GDM1 (cell line): Measurements from ENCODE around the gene ZNF831.

Experiments used
- DNase-seq: peaks from one replicate; lab custom pipeline; 2025; lab: John Stamatoyannopoulos, UW

Gene ZNF831

DNA sequence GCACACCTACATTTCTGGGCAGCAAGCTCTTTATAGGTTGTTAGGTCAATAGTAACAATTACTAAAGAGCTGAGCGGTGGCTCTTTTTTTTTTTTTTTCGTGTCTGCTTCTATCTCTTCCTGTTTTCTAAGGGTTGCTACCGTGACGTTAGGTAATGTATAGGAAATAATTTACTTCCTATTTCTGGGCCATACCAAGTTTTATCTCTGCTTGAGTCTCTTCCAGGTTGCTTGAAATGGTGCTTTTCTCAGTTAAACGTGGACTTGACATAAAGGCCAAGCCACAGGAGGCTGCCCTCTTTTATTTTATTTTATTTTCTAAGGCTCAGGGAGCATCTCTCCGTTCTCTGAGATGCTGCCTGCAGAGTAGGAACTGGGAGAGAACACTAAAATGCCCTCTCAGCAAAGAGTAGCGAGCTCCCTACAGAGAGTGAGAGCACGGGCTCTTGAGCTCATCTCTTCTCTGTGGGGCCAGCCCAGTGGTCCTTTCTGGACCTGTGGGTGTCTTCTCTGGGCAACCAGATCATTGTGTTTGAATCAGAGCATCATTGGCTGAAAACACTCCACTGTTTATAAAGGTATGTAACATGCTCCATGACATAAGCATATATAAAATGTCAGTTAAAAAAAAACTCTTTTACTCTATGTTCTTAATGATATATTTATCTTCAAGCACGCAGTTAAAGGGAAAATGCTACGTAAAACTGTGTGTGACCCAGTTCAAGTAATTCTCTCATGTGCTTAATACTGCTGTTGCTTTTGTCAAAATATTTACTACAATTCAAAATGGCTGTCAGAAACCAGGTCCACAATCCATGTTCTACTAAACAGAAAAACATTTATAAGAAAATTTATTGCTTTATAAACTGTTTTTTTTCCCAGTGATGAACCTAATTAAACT lies at the start of gene ZNF831:
ZNF831 (plus strand) TSS at position 191 of the 900 bp plus-strand sequence. CDS start 27,199 bp downstream, outside the sequence.
- DNase-seq = no peak

DNA sequence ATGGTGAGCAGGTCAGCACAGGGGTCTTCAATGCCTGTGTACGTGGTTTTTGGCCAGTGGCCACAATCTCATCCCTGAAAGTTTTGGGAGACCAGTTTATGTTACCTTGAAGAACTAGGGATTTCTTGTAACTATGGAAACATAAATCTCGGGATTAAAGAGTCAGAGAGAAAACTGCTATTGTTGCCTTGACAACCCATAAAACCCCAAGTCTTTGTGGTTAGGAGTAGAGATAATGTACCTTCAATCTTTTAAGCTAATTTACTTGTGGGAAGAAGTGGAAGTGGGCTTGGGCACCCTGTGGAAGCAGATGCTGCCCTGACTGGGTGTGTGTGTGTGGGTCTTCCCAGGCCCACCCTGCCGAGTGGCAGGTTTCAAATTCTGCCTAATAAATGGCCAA lies 46.1 kb upstream of the ZNF831 start:
- DNase-seq = no peak

DNA sequence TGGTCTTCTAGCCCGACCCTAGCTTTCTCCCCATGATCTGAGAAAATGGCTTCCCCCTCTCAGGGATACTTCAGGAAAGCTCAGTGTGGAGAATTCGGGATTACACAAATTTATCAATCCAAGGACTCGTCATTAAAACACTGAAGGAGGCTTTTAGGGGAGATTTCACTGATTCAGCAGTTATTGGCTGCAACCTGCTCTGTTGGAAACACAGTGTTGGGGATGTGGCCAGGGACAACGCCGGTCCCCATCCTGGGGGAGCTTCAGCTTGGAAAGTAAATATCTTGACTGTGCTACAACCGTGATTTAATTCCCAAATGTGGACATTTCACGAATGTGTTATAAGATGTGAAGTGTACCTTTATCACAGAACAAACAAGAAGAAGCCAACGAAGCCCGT lies 44.8 kb upstream of the ZNF831 start:
- no peak for DNase-seq

DNA sequence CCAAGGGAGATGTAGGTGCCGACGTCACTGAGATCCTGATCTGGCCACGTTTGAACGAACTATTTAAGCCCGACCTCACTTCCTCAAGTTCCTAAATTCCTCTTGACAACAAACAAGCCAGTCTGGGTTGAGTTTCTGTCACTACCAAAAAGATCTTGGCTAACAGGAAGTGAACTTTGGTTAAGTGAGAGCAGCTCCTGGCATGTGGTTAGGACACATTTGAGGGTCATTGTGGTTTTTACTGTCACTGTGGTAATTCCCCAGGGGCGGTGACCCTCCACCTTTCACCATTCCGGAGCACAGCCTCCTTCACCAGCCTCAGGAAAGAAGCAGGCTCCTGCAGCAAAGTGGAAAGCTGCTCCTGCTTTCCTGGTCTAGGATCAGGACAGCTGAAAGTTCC lies 43.1 kb upstream of the ZNF831 start:
- no peak for DNase-seq

DNA sequence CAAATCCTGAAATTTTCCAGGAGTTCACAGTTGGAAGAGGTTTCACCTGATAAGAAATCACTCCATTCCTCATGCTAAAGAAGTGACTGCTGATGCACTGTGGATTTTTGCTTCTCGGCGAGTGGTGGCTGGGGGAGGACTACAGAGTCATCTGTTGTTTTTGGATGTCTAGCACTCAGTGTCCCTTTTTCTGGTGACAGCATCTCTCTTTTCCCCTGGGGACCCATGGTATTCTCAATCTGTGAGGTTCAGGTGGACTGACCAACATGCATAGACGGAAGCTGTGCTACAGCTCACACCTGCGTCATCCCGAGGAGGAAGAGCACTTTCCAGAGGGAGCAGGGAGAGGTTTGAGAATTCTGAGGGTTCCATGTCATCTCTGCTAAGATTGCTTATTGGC lies 42.7 kb upstream of the ZNF831 start:
- DNase-seq = no peak

DNA sequence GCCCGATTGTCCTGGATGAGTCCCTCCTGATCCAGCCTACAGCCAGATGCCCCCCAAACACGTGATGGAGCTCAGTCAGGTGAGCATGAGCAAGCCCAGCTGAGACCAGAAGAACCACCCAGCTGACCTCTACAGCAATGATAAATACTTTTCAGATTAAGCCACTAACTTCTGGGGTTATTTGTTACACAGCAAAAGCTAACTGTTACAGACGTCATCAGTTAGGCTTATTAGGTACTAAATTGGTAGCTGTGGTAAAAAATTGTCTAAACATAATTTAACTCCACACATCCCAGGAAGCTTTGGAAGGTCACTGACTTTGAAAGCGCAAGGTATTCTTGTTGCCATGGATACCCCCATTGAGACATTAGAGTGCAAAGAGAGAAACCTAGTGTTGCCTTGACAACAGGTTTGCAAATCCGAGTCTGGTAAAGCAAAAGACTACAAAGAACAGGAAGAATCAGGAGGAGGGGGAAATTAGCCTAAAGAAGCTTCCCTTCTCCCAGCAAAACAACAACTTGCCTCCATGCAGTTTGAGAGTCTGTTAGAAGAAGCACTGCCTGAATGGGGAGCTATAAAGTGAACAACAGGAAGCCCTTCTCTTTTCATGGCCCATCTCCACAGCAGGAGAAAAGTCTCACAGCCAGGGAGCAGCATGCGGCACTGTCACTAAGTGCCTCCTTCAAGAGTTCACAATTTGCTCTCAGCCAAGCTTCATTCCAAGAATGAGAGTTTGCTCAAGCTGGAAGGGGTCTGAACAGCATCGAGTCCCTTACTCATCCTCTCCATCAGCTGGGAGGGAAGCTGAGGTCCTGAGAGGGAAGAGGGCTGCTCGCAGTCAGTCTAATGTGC lies 41.7 kb upstream of the ZNF831 start:
- no peak for DNase-seq

DNA sequence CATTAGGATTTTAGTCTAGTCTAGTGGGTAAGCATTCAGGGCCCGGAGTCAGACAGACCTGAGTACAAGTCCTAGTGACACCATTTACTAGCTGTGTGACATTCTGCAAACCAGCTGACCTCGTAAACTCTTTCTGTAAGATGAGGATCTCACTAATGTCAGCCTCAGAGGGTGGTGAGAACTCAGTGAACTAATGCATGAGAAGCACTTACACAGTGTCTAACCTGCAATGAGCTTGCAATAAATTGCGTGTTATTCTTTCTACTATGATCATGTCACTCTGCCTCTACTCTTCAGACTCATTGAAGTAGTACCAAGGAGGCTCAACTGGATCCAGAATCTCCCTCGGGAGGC lies 41.1 kb upstream of the ZNF831 start:
- DNase-seq = no peak

DNA sequence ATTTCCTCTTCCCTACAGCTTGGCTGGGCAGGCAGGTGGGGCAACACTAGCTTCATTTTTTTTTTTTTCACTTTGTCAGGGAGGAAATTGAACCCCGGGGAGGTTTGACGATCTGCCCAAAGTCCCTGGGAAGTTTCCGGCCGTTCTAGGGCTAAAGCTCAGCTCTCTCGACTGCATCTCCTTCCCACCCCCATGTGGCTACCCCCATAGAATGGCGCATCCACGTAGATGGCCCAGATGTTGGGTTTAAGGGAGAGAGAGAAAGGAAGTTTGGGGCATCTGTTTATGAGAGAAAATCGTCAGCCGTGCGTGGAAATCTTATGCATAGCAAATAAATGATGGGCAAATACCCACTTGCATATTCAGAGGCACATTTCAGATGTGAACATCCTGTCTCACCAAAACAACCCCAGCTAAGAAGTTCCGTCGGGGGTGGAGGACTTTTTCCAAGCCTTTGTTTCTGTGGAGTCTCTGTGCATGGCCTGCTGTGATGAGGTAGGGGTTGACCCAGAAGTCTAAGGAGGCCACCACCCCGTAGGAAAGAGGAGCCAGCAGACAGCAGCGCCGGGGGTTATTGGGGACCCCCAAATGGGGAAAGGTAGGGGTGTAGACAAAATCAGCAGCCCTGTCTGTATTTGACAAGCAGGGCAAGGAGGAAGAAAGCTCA lies 40.5 kb upstream of the ZNF831 start:
- no peak for DNase-seq

DNA sequence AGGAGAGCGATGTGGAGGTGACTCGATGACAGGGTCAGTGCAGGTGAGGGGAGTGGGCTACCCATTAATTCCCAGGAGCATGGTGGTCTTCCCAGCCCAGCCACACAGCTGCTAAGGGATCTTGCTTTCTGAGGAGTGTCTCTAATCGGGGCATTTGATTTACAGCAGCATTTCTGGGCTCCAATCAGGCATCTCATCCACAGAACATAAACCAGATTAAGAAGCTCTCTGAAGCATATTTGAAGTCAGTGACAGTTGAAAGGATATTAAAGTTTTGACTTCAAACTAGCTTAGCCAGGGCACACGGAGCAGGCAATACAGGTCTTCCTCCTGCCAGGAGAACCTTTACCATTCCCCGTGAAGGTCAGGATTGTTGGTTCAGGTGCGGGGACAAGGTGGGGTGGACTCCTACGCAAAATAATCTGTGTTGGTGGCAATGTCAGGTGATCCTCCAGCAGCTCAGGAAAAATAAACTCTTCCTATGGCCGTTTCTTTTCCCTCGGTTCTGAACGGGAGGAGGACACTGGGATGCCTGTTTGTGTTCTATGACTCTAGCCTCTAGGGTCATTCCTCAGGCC lies 39.9 kb upstream of the ZNF831 start:
- no peak for DNase-seq

DNA sequence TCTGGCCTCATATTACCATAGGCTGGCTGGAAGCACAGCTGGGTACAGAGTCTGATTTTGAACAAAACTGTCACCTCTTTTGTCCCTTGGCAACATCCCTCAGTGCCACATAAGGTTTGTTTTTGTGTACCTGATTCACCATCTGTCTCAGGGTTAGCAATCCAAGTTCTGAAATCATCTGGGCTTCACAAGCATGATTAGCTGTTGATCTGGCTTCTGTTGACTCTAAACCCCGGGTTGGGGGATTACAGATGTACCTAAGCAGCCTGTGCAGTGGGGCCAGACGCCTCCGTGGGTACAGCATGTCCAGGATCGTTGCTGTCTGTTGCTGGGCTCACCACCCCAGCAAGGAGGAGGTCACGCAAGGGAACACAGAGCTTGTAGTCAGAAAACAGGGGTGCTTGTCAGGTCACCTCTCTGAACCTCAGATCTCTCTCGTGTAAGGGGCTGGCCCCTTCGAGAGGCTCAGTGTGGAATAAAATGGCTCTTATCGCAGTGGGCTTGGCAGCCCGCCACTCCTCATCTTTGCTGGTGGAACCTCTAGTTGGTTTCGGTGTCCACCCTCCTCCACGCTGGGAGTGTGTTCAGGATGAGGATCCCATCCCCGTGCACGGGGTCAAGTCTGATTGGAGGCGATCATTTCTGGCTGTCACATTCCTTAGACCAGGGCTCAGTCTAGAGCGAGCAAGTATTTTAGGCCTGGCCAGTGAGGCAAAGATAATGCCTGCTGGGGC lies 39.2 kb upstream of the ZNF831 start:
- DNase-seq = no peak

DNA sequence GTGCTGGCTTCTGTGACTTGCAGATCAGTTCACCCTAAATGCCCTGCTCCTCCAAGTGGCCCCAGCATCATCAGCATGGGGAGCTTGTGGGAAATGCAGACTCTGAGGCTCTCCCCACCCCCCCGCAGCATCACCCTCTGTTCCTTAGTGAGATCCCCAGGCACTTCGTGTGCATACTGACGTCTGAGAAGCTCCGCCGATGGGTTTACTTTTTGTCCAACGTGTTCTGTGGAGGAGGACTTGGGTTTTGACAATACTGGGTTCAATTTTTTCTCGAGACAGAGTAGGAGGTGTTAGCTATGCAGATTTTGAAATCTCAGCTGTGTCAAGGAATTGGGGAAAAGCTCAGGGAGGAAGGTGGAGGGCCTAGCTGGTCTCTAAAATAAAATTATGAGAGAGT lies 38.3 kb upstream of the ZNF831 start:
- no peak for DNase-seq

DNA sequence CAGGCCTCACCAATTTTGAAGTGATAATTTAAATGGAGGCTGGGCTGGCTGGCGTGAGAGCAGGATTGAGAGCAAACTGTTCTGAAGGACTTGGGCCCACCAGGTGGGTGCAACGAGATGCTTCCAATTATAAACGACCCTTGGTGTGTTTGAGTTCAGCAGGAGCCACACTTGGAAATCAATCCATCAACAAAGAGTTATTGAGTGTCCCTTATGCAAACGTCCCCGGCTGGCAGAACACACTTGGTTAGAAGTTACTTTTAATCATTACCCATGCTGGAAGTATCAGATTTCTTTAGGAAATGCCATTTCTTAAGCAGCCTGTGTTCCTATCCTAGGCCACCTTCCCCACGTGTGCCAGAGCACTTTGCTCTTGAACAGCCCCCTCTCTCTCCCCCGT lies 37.8 kb upstream of the ZNF831 start:
- DNase-seq = no peak

DNA sequence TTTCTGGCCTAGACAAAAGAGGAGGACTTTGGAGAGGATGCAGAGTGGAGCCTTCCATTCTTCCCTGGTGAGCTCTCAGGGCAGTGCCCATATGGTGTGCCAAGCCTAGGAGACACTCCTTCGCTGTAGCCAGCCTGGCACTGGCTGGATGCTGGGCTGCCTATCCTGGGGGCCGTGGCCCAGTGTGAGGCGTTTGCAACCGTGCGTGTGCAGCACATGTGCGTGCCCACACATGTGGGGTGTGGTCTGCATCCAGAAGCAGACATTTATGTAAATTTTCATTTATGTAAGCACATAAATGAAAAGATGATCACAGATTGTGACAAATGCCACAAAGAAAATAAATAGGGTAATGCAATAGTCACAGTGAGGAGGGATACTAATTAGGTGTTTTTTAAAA lies 35.8 kb upstream of the ZNF831 start:
- DNase-seq = no peak

DNA sequence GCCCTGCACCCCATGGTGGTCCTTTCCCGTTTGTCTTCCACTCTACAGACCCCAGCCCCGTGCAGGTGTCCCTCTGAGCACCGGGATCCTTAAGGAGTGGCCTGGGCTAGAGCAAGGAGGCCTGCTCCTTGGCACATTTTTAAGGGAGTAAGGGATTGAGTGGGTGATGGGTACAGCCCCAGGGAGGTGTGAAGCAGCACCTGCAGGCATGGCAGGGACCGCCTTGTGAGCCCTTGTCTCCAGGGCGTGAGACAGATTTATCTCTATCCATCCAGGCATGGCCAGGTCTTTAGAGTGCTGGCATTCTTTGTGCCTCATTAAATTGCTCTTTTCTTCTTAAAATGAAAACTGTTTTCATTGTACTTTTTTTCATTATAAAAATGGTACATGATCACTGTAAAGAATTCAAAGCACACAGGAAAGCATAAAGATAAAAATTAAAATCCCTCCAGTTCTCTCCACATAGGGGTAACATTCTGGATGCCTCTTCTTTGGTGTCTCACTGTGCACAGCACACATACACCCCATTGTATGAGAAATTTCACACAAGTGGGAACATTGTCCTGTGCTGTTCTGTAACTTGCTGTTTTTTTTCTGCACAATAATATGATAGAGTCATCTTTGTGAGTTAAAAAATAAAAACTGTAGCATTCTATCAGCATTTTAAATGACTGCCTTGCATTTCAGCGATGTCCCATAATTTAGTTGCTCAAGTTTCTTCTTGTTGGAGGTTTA lies 31.9 kb upstream of the ZNF831 start:
- no peak for DNase-seq

DNA sequence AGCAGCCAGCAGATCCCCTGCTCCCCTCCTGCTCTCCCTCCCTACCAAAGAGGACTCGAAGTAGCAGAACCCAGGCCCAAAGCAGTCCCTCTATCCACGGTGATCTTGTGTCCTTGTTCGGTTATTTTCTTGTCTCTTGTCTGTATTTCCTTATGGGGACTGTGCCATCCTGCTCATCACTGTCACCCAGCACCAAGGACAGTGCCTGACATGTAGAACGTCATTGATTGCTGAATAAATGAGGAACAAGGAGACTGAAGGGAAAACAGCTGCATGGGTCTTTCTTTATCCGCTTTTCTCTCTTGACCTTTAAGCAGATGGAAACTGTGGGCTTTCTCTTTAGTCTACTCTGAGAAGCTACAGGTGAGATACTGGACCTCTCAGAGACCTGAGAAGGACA lies 29.4 kb upstream of the ZNF831 start:
- DNase-seq = no peak

DNA sequence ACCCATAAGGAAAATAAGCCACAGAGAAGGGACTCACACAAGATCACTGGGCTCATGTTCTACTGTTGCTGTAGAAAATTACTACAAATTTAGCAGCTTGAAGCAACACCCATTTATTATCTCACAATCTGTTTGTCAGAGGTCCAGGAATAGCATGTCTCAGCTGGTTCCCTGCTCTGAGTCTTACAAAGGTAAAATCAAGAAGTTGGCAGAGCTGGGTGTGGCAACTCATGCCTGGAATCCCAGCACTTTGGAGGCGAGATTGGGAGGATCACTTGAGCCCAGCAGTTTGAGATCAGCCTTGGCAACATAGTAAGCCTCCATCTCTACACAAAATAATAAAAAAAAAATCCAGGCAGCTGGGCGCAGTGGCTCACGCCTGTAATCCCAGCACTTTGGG lies 28.5 kb upstream of the ZNF831 start:
- DNase-seq = no peak

DNA sequence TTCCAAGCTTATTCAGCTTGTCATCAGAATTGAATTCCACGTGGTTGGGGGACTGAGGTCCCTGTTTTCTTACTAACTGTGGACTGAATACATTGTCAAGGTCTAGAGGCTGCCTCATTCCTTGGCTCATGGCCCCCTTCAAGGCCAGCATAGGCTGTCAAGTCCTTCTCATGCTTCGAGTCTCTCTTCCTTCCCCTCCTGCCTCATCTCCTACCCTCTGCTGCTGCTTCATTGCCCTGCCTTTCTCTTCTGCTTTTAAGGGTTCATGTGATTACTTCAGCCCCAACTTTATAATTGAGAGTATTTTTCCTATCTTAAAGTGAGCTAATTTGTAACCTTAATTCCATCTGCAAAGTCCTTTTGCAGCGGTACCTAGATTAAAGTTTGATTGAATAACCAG lies 27.6 kb upstream of the ZNF831 start:
- DNase-seq = no peak

DNA sequence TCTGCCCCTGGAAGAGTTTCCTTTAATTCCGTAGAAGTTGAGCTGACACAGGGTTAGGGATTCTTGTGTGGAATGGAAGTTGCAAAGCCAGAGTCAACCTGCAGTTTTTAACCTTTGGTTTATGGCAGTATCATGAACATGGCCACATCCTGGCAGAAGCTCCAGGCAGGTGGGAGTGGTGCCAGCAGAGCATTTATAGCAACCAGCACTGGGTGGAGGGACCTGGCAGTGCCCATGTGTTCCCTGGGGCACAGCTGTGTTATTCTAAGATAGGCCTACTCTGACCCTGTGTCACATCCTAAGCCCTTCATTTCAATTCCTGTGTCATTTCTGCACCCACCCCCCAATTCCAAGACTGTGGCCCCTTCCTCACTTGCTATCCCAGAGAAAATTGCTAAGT lies 26.1 kb upstream of the ZNF831 start:
- DNase-seq = no peak

DNA sequence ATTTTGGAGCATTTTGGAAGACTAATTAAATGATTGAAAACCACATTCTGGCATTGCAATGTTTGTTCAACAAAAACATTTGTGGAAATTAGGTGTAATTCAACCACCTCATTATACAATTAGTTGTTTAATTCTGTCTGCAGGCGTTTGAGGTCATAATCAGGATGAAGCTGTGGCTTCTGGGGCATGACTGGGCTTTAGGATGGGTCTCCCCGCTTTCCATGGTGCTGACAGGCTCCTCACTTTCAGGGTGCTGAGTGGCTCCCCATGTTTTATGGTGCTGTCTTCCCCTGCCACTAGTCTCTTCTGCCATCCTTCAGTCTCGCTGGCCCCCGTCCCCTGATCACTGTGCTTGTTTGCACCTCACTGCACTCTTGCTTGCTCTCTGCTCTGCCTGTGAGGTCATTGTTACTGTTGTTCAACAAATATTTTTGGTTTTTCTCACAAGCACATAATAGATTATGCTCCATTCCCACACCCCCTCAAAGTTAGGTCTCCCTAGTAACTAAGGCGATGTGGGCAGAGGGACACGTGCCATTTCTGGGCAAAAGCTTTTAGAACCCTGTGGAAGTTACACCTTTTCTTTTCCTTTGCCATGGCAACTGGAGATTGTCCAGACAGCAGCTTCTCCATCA lies 25.4 kb upstream of the ZNF831 start:
- DNase-seq = no peak

DNA sequence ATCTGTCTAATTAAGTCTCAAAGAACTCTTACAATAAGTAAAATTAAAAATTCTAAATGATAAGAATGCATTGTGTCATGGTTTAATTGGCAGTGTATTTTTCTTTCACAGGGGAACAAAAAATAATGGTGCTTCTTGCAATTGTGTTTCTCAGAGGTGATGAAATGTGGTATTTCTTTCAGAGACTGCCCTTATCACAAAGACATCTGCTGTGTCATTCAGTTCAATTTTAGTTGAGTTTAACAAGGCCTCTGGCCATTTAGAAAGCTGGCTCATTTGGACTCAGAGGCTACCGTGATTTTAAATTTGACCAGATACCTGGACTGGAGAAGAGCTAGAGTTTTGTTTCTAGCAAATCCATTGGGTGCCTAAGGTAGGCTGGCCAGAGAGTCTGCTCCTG lies 23.6 kb upstream of the ZNF831 start:
- DNase-seq = no peak
